Transverse colon (tissue), 4 donors: ENCODE data around the gene GABRG3. TPM values are rescaled to one million over a fixed set of nuclear protein-coding genes. Genes with fewer than 3 reads are reported as not detected.

Source experiments
- DNase-seq: peaks from one replicate; pipeline ENCODE4 v3.0.0-alpha.2; 2019
- H3K27ac ChIP-seq, 4 donors: fragments of 200-600 bp; sonication (generic); 2 replicates each; pipeline ENCODE4 v1.5.1; 2016 to 2018; ENCODE audit warnings: inconsistent platforms in 4 of 4
- H3K27me3 ChIP-seq: fragments of 200-600 bp; sonication (generic); 2 replicates; pipeline ENCODE4 v1.5.1; 2017; ENCODE audit warnings: inconsistent platforms
- H3K36me3 ChIP-seq, 4 donors: fragments of 200-600 bp; sonication (generic); 2 replicates each; pipeline ENCODE4 v1.5.1; 2017 to 2019; ENCODE audit warnings: inconsistent platforms in 4 of 4
- H3K4me1 ChIP-seq, 4 donors: fragments of 200-600 bp; sonication (generic); 2 replicates each; pipeline ENCODE4 v1.5.1; 2017 to 2020; ENCODE audit warnings: inconsistent platforms in 4 of 4
- H3K4me3 ChIP-seq, 4 donors: fragments of 200-600 bp; sonication (generic); 1 replicate in 1 of 4; 2 replicates in 3 of 4; pipeline versions ENCODE4 v1.5.1 to v1.6.1; 2017 to 2019; ENCODE audit warnings: inconsistent platforms in 4 of 4
- H3K9me3 ChIP-seq, 2 donors: fragments of 200-600 bp; sonication (generic); 2 replicates each; pipeline ENCODE4 v1.5.1; 2017 to 2019; ENCODE audit warnings: inconsistent platforms in 2 of 2
- CTCF ChIP-seq, 5 experiments: fragments of 200-600 bp in 3 of 5; fragments of 450-650 bp in 2 of 5; sonication (generic) in 3 of 5; IDR thresholded peaks; 1 replicate in 2 of 5; 2 replicates in 3 of 5; pipeline ENCODE4 v1.5.1; 2016 to 2017; ENCODE audit warnings: antibody characterized with exemption in 5 of 5, inconsistent platforms in 3 of 5, mild to moderate bottlenecking in 2 of 5, moderate library complexity in 1 of 5
- EP300 ChIP-seq: sonication (generic); formaldehyde crosslinking; IDR thresholded peaks from one replicate; pipeline ENCODE4 v1.6.1; 2017; ENCODE audit warnings: antibody characterized with exemption, low read depth
- POLR2A ChIP-seq: fragments of 450-650 bp; IDR thresholded peaks from one replicate; pipeline ENCODE4 v1.6.1; 2016; ENCODE audit warnings: antibody characterized with exemption, mild to moderate bottlenecking, moderate library complexity
- POLR2AphosphoS5 ChIP-seq, 3 donors: sonication (generic); formaldehyde crosslinking; IDR thresholded peaks; one replicate each; pipeline ENCODE4 v1.6.1; 2016; ENCODE audit warnings: antibody characterized with exemption in 3 of 3
- WGBS, 2 donors: methylation state at CpG; one replicate each; pipeline ENCODE4 v1.1.5; 2018; ENCODE audit warnings: low coverage in 1 of 2; 5-methylcytosine and 5-hydroxymethylcytosine counted together
- in situ Hi-C, 4 donors: fragments of 200-750 bp; cut with MboI; loops; one replicate each; pipeline versions ENCODE4 v1.15.0 to v1.15.1; 2017; ENCODE audit warnings: low sequenced_read_pairs in 3 of 4, low pct_ligation_motif_present in 1 of 4, low pct_unique_long_range_greater_than_20kb in 1 of 4
- intact Hi-C: fragments of 100-400 bp; cut with DNase I; formaldehyde crosslinking; loops from one replicate; pipeline ENCODE4 v1.15.1; 2023; ENCODE audit warnings: low total_unique reads
- total RNA-seq, 4 donors: library from RNA; depleted of rRNA; stranded (reverse); fragments of >200 nt; gene quantifications; one replicate each; pipeline ENCODE4 v1.1.0, GENCODE V29; 2016

The GABRG3 gene
- total RNA-seq, 4 donors from 2014 or later: not detected

- no peak overlapping the region for H3K27ac ChIP-seq
- H3K27me3 ChIP-seq: no peaks in the 10 kb centered on the region
- no peak overlapping the region for H3K4me3 ChIP-seq
- H3K36me3 ChIP-seq: no peaks in the 10 kb centered on the region
- H3K9me3 ChIP-seq: no peaks in the 10 kb centered on the region
- in situ Hi-C loops (loop anchor here in 1 of 4 donors (25.0 kb wide), 2 partner anchors 220 to 345 kb away; no protein-coding TSS in a partner anchor), intact Hi-C loops (no loop called here)
- no peaks in the 10 kb centered on the region for H3K4me1 ChIP-seq
- TF ChIP-seq POLR2A (no peak), POLR2AphosphoS5 (IDR thresholded peaks at IDR 0.05) (no peak), CTCF (IDR thresholded peaks at IDR 0.05) (no peak), EP300 (no peak)
- DNase-seq: no peak
- WGBS, 2 donors: 78 to 83% methylated on average over 3 to 6 of the region's 6 CpGs
These were observed 71.7 kb downstream of the GABRG3 start for GRCh38 chr15:27042646-27043045.

- no peak overlapping the region for H3K4me3 ChIP-seq
- no peaks in the 10 kb centered on the region for H3K9me3 ChIP-seq
- TF ChIP-seq POLR2AphosphoS5 (IDR thresholded peaks at IDR 0.05) (no peak), CTCF (IDR thresholded peaks at IDR 0.05) (no peak), POLR2A (no peak), EP300 (no peak)
- H3K27ac ChIP-seq: no peak overlapping the region
- no peak for DNase-seq
- in situ Hi-C loops: loop anchor here in 1 of 4 donors (25.0 kb wide), 2 partner anchors 219 to 344 kb away; no protein-coding TSS in a partner anchor
- no peaks in the 10 kb centered on the region for H3K4me1 ChIP-seq
- WGBS, 2 donors: 60 to 74% methylated on average over 2 to 6 of the region's 6 CpGs
- no peaks in the 10 kb centered on the region for H3K27me3 ChIP-seq
- H3K36me3 ChIP-seq: no peaks in the 10 kb centered on the region
- intact Hi-C loops: no loop called here
These were observed 72.8 kb downstream of the GABRG3 start for GRCh38 chr15:27043770-27044169.

GRCh38 chr15:27045796-27046195, 74.8 kb downstream of the GABRG3 start:
- no peaks in the 10 kb centered on the region for H3K36me3 ChIP-seq
- 88 to 91% methylated on average over 11 to 16 of the region's 16 CpGs for WGBS, 2 donors
- no peaks in the 10 kb centered on the region for H3K27me3 ChIP-seq
- no peaks in the 10 kb centered on the region for H3K4me1 ChIP-seq
- H3K4me3 ChIP-seq: no peak overlapping the region
- no peak for DNase-seq
- TF ChIP-seq EP300 (no peak), CTCF (IDR thresholded peaks at IDR 0.05) (no peak), POLR2AphosphoS5 (IDR thresholded peaks at IDR 0.05) (no peak), POLR2A (no peak)
- intact Hi-C loops (no loop called here), in situ Hi-C loops (loop anchor here in 1 of 4 donors (25.0 kb wide), 2 partner anchors 217 to 342 kb away; no protein-coding TSS in a partner anchor)
- no peak overlapping the region for H3K27ac ChIP-seq
- no peaks in the 10 kb centered on the region for H3K9me3 ChIP-seq

- DNase-seq: no peak
- in situ Hi-C loops: loop anchor here in 1 of 4 donors (25.0 kb wide), 2 partner anchors 215 to 340 kb away; no protein-coding TSS in a partner anchor
- TF ChIP-seq POLR2A (no peak), POLR2AphosphoS5 (IDR thresholded peaks at IDR 0.05) (no peak), CTCF (IDR thresholded peaks at IDR 0.05) (no peak), EP300 (no peak)
- no peaks in the 10 kb centered on the region for H3K9me3 ChIP-seq
- intact Hi-C loops: no loop called here
- no peaks in the 10 kb centered on the region for H3K27me3 ChIP-seq
- H3K4me1 ChIP-seq: no peaks in the 10 kb centered on the region
- no peak overlapping the region for H3K4me3 ChIP-seq
- H3K36me3 ChIP-seq: no peaks in the 10 kb centered on the region
- 61 to 80% methylated on average over 2 to 3 of the region's 3 CpGs for WGBS, 2 donors
- no peak overlapping the region for H3K27ac ChIP-seq
These were observed 75.9 kb downstream of the GABRG3 start for GRCh38 chr15:27046880-27047279.
